Lower lobe of right lung (tissue), 2 donors: ENCODE results near the gene TUT1. TPM values are rescaled to one million over a fixed set of nuclear protein-coding genes. Genes with fewer than 3 reads are reported as not detected.
"Not testable (repeated sequence)": the region's sequence is repeated elsewhere in the genome, so short reads cannot be mapped to it uniquely, and the experiment has no call there.

Source experiments
- ATAC-seq, 2 donors: fragments of 200-7000 bp; cut with Tn5 transposase; one replicate each; pipeline ENCODE4 v1.9.1; 2020 to 2022; ENCODE audit warnings: mild to moderate bottlenecking in 2 of 2, moderate library complexity in 2 of 2
- DNase-seq: peaks from one replicate; pipeline ENCODE4 v3.0.0-alpha.2; 2020
- H3K27ac ChIP-seq: fragments of 200-600 bp; one replicate; pipeline ENCODE4 v1.8.0; 2022
- H3K27me3 ChIP-seq: fragments of 200-600 bp; one replicate; pipeline ENCODE4 v1.8.0; 2022; ENCODE audit warnings: low read depth
- H3K36me3 ChIP-seq: fragments of 200-600 bp; one replicate; pipeline ENCODE4 v1.8.0; 2022; ENCODE audit warnings: mild to moderate bottlenecking
- H3K4me1 ChIP-seq: fragments of 200-600 bp; one replicate; pipeline ENCODE4 v1.8.0; 2022
- H3K4me3 ChIP-seq: fragments of 200-600 bp; one replicate; pipeline ENCODE4 v1.8.0; 2022; ENCODE audit warnings: mild to moderate bottlenecking
- H3K9me3 ChIP-seq: fragments of 200-600 bp; one replicate; pipeline ENCODE4 v1.8.0; 2022
- CTCF ChIP-seq: fragments of 200-600 bp; IDR thresholded peaks from one replicate; pipeline ENCODE4 v1.8.0; 2022; ENCODE audit warnings: antibody characterized with exemption, mild to moderate bottlenecking
- intact Hi-C: fragments of 100-400 bp; cut with DNase I; formaldehyde crosslinking; loops from one replicate; pipeline ENCODE4 v1.11.0; 2022
- total RNA-seq: library from RNA; stranded (reverse); fragmentation: NEBNext Ultra II Directional; extraction: Animal tissue kit (Norgen Biotek cat#: 25700); gene quantifications from one replicate; pipeline ENCODE4 v1.2.1, GENCODE V29; 2021
- donor health status: DM: no; HTN: yes; CAD: no; lungs with severe emphysema.

TUT1 gene
- total RNA-seq, 1 donor from 2014 or later, result 15.8 TPM

- no peak for ATAC-seq
- TF ChIP-seq CTCF, result no peak
These were observed 37.4 kb downstream of the TUT1 start for GRCh38 chr11:62553839-62554361.

DNA sequence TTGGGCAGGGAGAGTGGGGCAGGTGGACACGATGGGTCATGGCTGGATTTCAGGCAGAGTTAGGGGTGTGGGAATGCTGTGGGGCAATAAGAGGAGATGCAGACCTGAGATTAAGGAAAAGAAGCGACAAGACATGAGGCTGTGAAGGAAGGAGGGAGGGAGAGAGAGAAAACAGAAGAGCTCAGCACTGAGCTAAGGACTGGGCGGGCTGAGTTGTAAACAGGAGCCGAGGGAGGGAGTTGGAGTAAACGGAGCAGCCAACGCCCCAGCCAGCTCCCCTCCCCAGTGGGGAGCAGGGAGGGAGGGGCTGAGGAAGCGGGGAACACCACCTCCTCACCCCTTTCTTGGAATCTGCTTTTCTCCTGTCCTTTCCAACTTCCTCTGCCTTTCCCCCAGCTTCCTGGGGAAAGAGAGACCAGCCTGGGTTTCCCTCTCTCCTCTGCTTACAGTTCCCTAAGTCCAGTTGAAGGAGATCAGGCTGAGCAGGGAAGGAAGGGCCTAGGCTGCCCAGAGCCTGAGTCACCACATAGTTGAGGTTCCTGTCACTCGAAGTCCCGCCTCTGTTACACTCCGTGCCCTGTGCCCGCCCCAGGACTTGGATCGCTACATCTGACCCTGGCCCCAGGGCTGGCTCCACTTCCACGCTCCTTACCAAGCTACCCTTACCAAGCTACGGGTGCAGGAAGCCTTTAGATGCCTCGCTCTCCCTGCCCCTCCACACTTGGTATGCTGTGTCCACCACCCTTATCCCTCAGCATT lies 38.1 kb downstream of the TUT1 start:
- Histone ChIP-seq H3K27ac (peak overlapping the region; percentile 93), H3K36me3 (peaks cover 3% of the 10 kb centered on the region), H3K27me3 (no peaks in the 10 kb centered on the region), H3K4me1 (peaks cover 99% of the 10 kb centered on the region), H3K9me3 (no peaks in the 10 kb centered on the region), H3K4me3 (peak overlapping the region; percentile 29)
- ATAC-seq, result peak; percentile 85 to 88
- no peak for TF ChIP-seq CTCF
- intact Hi-C loops, result no loop called here
- peak; percentile 92 for DNase-seq

More at GRCh38 chr11:62553839-62554361, 37.4 kb downstream of the TUT1 start:
- Histone ChIP-seq H3K9me3 (no peaks in the 10 kb centered on the region), H3K27ac (peak overlapping the region; percentile 93), H3K27me3 (no peaks in the 10 kb centered on the region), H3K4me1 (peaks cover 94% of the 10 kb centered on the region), H3K4me3 (peak overlapping the region; percentile 29), H3K36me3 (peaks cover 9% of the 10 kb centered on the region)
- no peak for DNase-seq
- intact Hi-C loops, result no loop called here

GRCh38 chr11:62552485-62553079 lies 38.7 kb downstream of the TUT1 start:
- peak overlapping the region; percentile 93 for H3K27ac ChIP-seq
- peaks cover 99% of the 10 kb centered on the region for H3K4me1 ChIP-seq
- H3K27me3 ChIP-seq, result no peaks in the 10 kb centered on the region
- no peak for DNase-seq
- TF ChIP-seq CTCF, result no peak
- ATAC-seq, result no peak
- H3K4me3 ChIP-seq, result peak overlapping the region; percentile 29
- H3K36me3 ChIP-seq, result no peaks in the 10 kb centered on the region
- intact Hi-C loops, result no loop called here
- no peaks in the 10 kb centered on the region for H3K9me3 ChIP-seq

DNA sequence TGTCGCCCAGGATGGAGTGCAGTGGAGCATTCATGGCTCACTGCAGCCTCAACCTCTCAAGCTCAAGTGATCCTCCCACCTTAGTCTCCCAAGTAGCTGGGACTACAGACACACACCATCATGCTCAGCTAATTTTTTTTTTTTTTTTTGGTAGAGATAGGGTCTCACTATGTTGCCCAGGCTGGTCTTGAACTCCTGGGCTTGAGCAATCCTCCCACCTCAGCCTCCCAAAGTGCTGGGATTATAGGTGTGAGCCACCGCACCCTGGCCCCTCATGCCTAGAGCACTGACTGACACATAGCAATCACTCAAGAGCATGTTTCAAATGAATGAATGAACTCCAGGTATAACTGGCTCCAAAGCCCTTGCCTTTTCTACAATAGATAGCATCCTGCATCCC lies 40.8 kb downstream of the TUT1 start:
- H3K9me3 ChIP-seq, H3K36me3 ChIP-seq, H3K27me3 ChIP-seq, intact Hi-C loops, H3K4me3 ChIP-seq, ATAC-seq, DNase-seq: not testable (repeated sequence)
- H3K4me1 ChIP-seq, result peaks cover 85% of the 10 kb centered on the region
- H3K27ac ChIP-seq, result peak overlapping the region; percentile 93

GRCh38 chr11:62548545-62549335 lies 42.6 kb downstream of the TUT1 start:
- no peaks in the 10 kb centered on the region for H3K36me3 ChIP-seq
- no peak overlapping the region for H3K4me3 ChIP-seq
- H3K27me3 ChIP-seq, result no peaks in the 10 kb centered on the region
- peak overlapping the region; percentile 97 for H3K27ac ChIP-seq
- DNase-seq (no peak), ATAC-seq (no peak)
- intact Hi-C loops, result no loop called here
- peaks cover 76% of the 10 kb centered on the region for H3K4me1 ChIP-seq
- no peaks in the 10 kb centered on the region for H3K9me3 ChIP-seq
- no peak for TF ChIP-seq CTCF
